OCI-LY7 (cell line): Measurements from ENCODE around the gene TUBA8. TPM values are rescaled to one million over a fixed set of nuclear protein-coding genes. Genes with fewer than 3 reads are reported as not detected.

Source experiments
- BruUV-seq: library from RNA; stranded (reverse); fragments of 400-500 nt; replicated peaks from 2 replicates; lab custom pipeline; 2021; lab: Mats Ljungman, UMichigan
- CTCF ChIA-PET: fragments of 300-600 bp; sonication (Branson Sonifier 250); formaldehyde crosslinking; loops from one replicate; lab custom pipeline; 2022; ENCODE audit warnings: antibody characterized with exemption; ENCODE audit not compliant: unreplicated experiment; lab: Charles Lee
- POLR2A ChIA-PET: fragments of 300-600 bp; sonication (Branson Sonifier 250); formaldehyde crosslinking; loops from one replicate; lab custom pipeline; 2022; ENCODE audit warnings: antibody characterized with exemption; lab: Charles Lee
- DNase-seq: peaks from one replicate; pipeline ENCODE4 v3.0.0-alpha.2; 2015; ENCODE audit warnings: low spot score
- H2AFZ ChIP-seq: fragments of 200-600 bp; sonication (generic), shearing (Covaris generic); 2 replicates; pipeline ENCODE4 v1.6.1; 2014; ENCODE audit warnings: mild to moderate bottlenecking, antibody characterized with exemption, low read length, moderate library complexity
- H3K27ac ChIP-seq: fragments of 200-600 bp; sonication (generic); 2 replicates; pipeline ENCODE4 v1.5.1; 2014; ENCODE audit warnings: mixed run types, low read depth, mild to moderate bottlenecking, moderate library complexity, low read length, inconsistent platforms; ENCODE audit not compliant: poor library complexity, severe bottlenecking
- H3K36me3 ChIP-seq: fragments of 200-600 bp; sonication (generic); 2 replicates; pipeline ENCODE4 v1.6.1; 2014; ENCODE audit warnings: mild to moderate bottlenecking, antibody characterized with exemption, low read length, moderate library complexity, mixed read lengths; ENCODE audit not compliant: insufficient read depth
- H3K4me1 ChIP-seq: fragments of 200-600 bp; sonication (generic); 2 replicates; pipeline ENCODE4 v1.5.1; 2014; ENCODE audit warnings: mild to moderate bottlenecking, low read length; ENCODE audit not compliant: insufficient read depth, poor library complexity, severe bottlenecking
- H3K4me2 ChIP-seq: fragments of 200-600 bp; sonication (generic); 2 replicates; pipeline ENCODE4 v1.6.1; 2014; ENCODE audit warnings: mild to moderate bottlenecking, low read length
- H3K4me3 ChIP-seq: fragments of 200-600 bp; sonication (generic); 2 replicates; pipeline ENCODE4 v1.5.1; 2014; ENCODE audit warnings: mild to moderate bottlenecking, low read depth, low read length; ENCODE audit not compliant: poor library complexity, severe bottlenecking
- H3K79me2 ChIP-seq: fragments of 200-600 bp; sonication (generic); 2 replicates; pipeline ENCODE4 v1.6.1; 2016; ENCODE audit warnings: low read depth, mild to moderate bottlenecking, low read length, moderate library complexity, mixed read lengths; ENCODE audit not compliant: insufficient read depth
- H3K9me2 ChIP-seq: fragments of 200-600 bp; sonication (generic); 2 replicates; pipeline ENCODE4 v1.6.1; 2016; ENCODE audit warnings: mild to moderate bottlenecking, low read length, mixed read lengths; ENCODE audit not compliant: insufficient read depth
- H3K9me3 ChIP-seq: fragments of 200-600 bp; sonication (generic); 2 replicates; pipeline ENCODE4 v1.6.1; 2014; ENCODE audit warnings: mild to moderate bottlenecking, mixed run types, low read length, mixed read lengths
- H4K20me1 ChIP-seq: fragments of 200-600 bp; sonication (generic); 2 replicates; pipeline ENCODE4 v1.6.1; 2014; ENCODE audit warnings: mild to moderate bottlenecking, antibody characterized with exemption, low read length, moderate library complexity, mixed read lengths; ENCODE audit not compliant: insufficient read depth
- EZH2phosphoT487 ChIP-seq: fragments of 200-600 bp; sonication (generic); IDR thresholded peaks from 2 replicates; pipeline ENCODE4 v1.6.1; 2018; ENCODE audit warnings: low read depth, borderline replicate concordance, mild to moderate bottlenecking, mixed run types, antibody characterized with exemption, low read length, moderate library complexity, mixed read lengths
- intact Hi-C: fragments of 100-400 bp; cut with micrococcal nuclease; formaldehyde crosslinking; loops from one replicate; pipeline ENCODE4 v1.10.0; 2022; ENCODE audit not compliant: unreplicated experiment
- total RNA-seq, 2 experiments: library from RNA; depleted of rRNA in 1 of 2; stranded (reverse); fragments of >200 nt in 1 of 2; shearing (Covaris generic) in 1 of 2; gene quantifications; 2 replicates each; pipeline ENCODE4 v1.2.3, GENCODE V29; 2014 to 2022
- TF ChIP-seq, protein P1 (sequence below): fragments of 200-600 bp; sonication (generic); conservative IDR thresholded peaks from 2 replicates; pipeline ENCODE4 v1.5.1; 2014; ENCODE audit warnings: mild to moderate bottlenecking, antibody characterized with exemption, low read length, moderate library complexity, mixed read lengths

Gene TUBA8
- total RNA-seq, 2 experiments from 2014 or later, result 1.9 to 2.0 TPM

DNA sequence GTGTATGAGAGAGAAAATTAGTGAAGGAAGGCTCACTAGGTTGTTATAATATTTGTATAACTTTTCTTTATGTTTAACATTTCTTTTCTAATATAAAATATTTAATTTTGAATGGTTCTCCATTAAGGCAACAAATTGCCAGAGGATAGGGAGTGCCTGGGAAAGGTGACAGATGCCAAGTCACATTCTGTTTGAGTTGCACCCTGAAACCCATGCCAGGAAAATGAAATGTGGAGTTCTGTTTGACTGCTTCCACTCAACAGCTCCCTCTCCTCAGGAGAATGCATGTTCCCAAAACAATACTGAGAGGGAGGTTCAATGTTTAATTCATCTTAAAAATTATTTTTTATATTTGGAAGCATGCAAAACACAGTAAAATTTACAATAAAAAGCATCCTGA, 33.5 kb downstream of the TUBA8 start:
- no peak for DNase-seq
- 0 out of 2 replicates have a peak, but pooled peaks cover 14% of the 10 kb centered on the region for H3K9me3 ChIP-seq
- H3K79me2 ChIP-seq, result no peaks in the 10 kb centered on the region
- no peak overlapping the region for H3K4me3 ChIP-seq
- no TSS peak for BruUV-seq
- POLR2A ChIA-PET, result no interaction called here
- H3K36me3 ChIP-seq, result no peaks in the 10 kb centered on the region
- peaks cover under 1% of the 10 kb centered on the region for H3K4me1 ChIP-seq
- TF ChIP-seq, protein P1, sequence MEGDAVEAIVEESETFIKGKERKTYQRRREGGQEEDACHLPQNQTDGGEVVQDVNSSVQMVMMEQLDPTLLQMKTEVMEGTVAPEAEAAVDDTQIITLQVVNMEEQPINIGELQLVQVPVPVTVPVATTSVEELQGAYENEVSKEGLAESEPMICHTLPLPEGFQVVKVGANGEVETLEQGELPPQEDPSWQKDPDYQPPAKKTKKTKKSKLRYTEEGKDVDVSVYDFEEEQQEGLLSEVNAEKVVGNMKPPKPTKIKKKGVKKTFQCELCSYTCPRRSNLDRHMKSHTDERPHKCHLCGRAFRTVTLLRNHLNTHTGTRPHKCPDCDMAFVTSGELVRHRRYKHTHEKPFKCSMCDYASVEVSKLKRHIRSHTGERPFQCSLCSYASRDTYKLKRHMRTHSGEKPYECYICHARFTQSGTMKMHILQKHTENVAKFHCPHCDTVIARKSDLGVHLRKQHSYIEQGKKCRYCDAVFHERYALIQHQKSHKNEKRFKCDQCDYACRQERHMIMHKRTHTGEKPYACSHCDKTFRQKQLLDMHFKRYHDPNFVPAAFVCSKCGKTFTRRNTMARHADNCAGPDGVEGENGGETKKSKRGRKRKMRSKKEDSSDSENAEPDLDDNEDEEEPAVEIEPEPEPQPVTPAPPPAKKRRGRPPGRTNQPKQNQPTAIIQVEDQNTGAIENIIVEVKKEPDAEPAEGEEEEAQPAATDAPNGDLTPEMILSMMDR, result no peak
- no peak for TF ChIP-seq EZH2phosphoT487
- no peak overlapping the region for H3K4me2 ChIP-seq
- H4K20me1 ChIP-seq, result no peaks in the 10 kb centered on the region
- no peak overlapping the region for H3K27ac ChIP-seq
- no peak overlapping the region for H2AFZ ChIP-seq
- H3K9me2 ChIP-seq, result no peaks in the 10 kb centered on the region
- CTCF ChIA-PET, result no interaction called here
- intact Hi-C loops, result no loop called here

DNA sequence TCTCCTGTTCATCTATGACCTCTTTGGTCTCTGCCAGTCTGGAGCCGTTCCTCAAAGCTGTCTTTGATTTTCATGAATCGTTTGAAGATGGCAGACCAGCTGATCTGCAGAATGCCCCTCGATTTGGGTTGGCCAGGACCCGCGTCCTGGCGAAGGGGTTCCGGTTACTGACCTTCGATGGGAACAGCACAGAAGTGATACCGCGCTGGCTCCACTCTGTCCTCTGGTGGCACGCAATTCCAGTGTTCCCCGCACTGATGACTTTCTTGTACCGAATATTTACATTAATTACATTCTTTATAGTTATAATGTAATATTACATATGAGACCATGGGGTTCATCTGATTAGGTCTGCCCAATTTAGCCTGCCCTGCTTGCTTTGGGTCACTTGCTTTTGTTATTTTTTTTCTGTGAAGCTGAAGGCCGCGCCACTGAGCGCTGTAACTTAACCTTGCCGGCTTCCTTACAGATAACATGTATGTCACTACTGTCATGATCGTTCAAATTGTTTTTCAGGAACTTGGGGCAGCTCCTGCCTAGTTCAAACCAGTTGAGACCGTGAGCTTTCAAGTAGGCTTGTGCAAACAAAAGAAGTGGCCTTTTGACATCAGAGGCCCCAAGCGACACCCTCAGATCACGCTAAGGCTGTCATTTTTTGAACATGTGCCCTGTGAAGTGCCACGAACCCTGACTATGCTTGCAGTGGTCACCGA, 35.2 kb downstream of the TUBA8 start:
- H3K27ac ChIP-seq, result no peak overlapping the region
- DNase-seq, result no peak
- no TSS peak for BruUV-seq
- POLR2A ChIA-PET, result no interaction called here
- 0 out of 2 replicates have a peak, but pooled peaks cover 9% of the 10 kb centered on the region for H3K9me3 ChIP-seq
- H3K79me2 ChIP-seq, result no peaks in the 10 kb centered on the region
- H4K20me1 ChIP-seq, result no peaks in the 10 kb centered on the region
- H3K4me3 ChIP-seq, result no peak overlapping the region
- intact Hi-C loops, result no loop called here
- CTCF ChIA-PET, result no interaction called here
- no peak overlapping the region for H3K4me2 ChIP-seq
- H3K9me2 ChIP-seq, result no peaks in the 10 kb centered on the region
- no peaks in the 10 kb centered on the region for H3K36me3 ChIP-seq
- H2AFZ ChIP-seq, result no peak overlapping the region
- H3K4me1 ChIP-seq, result peaks cover 6% of the 10 kb centered on the region
- TF ChIP-seq, protein P1, result no peak
- TF ChIP-seq EZH2phosphoT487, result no peak

DNA sequence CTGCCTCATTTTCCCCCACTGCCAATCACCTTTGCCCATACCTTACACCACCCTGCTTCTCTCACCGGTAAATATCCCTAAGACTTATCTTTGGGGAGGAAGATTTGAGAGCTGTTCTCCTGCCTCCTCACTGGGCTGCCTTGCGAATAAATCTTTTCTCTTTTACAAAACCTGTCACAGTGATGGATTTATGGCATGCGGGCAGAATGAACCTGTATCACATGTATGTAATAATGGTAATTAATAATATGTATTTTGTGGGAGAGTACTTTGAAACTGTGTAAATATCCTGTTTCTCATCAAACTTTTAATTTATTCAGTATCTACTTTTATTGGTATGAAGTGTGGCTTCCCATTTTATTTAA, 35.8 kb downstream of the TUBA8 start:
- H3K4me1 ChIP-seq, result peaks cover 6% of the 10 kb centered on the region
- no TSS peak for BruUV-seq
- no peak for DNase-seq
- 0 out of 2 replicates have a peak, but pooled peaks cover 6% of the 10 kb centered on the region for H3K9me3 ChIP-seq
- no peaks in the 10 kb centered on the region for H3K9me2 ChIP-seq
- ChIA-PET POLR2A (no interaction called here), CTCF (no interaction called here)
- H4K20me1 ChIP-seq, result no peaks in the 10 kb centered on the region
- H3K36me3 ChIP-seq, result no peaks in the 10 kb centered on the region
- intact Hi-C loops, result no loop called here
- no peak overlapping the region for H3K27ac ChIP-seq
- TF ChIP-seq, protein P1, result no peak
- no peak for TF ChIP-seq EZH2phosphoT487
- no peak overlapping the region for H3K4me2 ChIP-seq
- no peaks in the 10 kb centered on the region for H3K79me2 ChIP-seq
- H3K4me3 ChIP-seq, result no peak overlapping the region
- no peak overlapping the region for H2AFZ ChIP-seq
